Midbrain (tissue), 1 donor: ENCODE measurements around the gene WDR81.
"Not testable (repeated sequence)": the region's sequence is repeated elsewhere in the genome, so short reads cannot be mapped to it uniquely, and the experiment has no call there.

Experiments used
- DNase-seq: peaks from one replicate; lab custom pipeline; 2025; lab: John Stamatoyannopoulos, UW

WDR81 gene

DNA sequence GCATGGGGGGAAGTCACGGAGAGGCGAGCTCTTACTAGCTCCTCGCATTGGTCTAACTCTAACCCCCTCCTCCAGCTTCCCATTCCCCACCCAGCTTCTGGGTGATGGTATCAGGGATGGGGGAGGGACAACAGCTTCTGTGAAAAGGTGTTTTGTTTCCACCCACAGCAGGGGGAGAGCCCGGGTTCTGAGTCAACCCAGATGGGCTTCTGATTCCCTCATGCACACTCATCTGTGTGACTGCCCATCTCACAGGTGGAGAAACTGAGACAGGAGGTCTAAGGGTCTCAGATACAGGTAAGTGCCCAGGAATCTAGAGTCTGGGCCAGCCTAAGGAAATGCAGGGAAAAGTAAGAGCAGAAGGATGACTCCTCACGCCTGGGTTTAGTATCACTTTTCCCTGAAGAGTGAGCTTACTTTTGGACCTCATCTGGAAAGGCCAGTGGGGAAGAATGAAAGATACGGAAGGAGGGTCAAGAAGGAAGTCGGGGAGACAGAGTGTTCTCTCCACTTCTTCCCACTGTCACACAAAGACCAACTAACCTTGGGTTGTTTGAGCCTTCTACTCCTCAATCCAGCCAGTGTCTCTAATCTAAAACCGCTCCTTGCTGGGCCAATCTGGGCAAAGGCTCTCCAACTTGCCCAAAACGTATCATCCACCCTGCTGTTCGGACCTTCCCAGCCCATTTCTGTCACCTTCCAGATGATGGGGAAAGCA, 11.2 kb upstream of the WDR81 start:
- DNase-seq, result no peak

DNA sequence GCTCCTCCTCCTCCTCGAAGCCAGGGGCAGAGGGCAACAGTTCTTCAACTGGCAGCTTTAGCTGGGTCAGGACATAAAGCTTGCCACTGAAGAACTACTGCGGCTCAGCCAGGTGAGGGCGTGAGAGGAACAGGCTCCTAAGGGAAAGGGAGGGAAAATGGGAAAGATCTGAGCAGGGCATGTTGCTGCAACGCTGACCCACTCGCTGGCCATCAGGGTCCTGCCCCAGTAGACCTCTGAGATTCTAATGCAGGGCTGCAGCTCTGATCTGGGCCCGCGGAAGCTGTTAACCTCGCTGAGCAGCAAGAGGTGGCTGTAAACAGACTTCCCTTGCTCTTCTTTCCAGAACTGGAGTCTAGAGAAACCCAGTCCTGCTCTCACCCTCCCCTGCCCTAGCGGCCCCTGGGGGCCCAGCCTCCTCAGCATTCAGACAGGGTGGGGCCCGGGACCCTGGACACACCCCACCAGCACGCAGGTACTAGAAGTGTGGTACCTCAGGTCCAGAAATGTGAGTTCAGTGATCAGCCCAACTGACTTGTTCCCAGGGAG, 10.6 kb upstream of the WDR81 start:
- DNase-seq, result no peak

GRCh38 chr17:1714427-1714979, 10.0 kb upstream of the WDR81 start:
- peak; percentile 71 for DNase-seq

- DNase-seq, result no peak
Measured at GRCh38 chr17:1714980-1715802, 9.3 kb upstream of the WDR81 start.

GRCh38 chr17:1715803-1716075, 8.8 kb upstream of the WDR81 start:
- DNase-seq, result no peak

DNA sequence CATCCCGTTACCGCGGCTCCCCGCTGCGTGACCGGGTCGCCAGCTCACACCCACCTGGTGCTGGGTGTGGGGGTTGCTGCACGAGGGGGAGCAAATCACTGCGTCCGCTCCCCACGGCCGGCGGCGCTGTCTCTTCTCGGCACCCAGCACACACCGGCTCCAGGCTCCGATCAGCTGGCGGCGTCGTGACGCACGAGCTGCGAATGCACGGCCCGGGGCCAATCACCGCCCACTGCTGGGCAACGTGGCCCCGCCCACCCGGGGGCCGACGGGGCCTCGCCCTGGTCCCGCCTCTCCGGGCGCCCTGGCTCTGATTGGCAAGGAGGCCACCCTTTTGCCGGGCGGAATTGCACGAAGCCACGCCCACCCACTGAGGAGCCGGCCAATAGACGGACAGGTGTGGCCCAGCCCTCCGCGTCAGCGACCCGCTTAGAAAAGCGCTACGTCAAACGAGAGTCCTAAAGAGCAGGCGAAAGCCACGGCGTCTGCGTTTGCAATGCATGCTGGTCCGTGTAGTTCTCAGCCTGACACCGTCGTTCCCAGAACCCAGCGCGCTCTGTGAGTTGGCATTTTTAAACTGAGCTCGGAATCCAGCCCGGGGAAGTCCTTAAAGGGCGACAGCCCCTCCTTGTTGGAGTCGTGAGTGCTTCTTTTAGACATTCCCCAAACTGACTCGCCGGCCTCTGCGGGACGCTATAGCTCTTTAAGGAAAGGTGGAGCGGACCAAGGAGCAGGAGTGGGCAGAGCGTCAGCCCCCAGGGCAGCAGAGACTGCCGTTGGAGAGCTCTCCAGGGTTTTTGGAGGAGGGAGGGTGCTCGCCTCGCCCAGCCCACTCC, 8.2 kb upstream of the WDR81 start:
- DNase-seq, result peak; percentile 100

- peak; percentile 94 for DNase-seq
Measured at GRCh38 chr17:1716912-1717695, 7.4 kb upstream of the WDR81 start.

GRCh38 chr17:1718362-1719165, 5.9 kb upstream of the WDR81 start:
- DNase-seq, result no peak

DNA sequence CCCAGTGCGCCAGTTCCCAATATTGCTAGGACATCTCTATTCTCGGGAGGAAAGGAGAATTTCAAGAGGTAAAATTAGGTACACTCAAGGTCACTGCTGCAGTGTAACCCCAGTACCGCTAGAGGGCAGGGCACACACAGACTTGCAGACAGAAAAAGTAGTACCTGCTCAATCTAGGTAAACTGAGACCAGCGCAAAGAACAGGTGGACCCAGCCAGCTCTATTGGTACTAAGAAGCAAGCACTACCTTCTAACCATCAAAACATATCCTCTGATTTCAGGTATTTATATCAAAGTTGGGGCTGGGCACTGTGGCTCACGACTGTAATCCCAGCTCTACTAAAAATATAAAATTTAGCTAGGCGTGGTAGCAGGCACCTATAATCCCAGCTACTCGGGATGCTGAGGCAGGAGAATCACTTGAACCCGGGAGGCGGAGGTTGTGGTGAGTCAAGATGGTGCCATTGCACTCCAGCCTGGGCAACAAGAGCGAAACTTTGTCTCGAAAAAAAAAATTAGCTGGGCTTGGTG, 3.6 kb upstream of the WDR81 start:
- DNase-seq, result peak; percentile 29

DNA sequence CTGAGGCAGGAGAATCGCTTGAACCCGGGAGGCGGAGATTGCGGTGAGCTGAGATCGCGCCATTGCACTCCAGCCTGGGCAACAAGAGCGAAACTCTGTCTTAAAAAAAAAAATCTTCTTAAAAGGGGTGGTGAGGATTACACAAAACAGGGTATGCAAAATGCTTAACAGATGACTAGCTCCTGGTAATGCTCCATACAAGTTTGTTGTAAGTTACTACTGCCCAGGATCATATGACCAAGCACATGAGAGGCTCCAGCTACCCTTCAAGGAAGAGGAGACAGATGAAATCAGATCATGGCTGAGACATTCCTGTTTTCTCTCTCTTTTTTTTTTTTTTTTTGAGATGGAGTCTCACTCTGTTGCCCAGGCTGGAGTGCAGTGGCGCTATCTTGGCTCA, 2.5 kb upstream of the WDR81 start:
- not testable (repeated sequence) for DNase-seq

DNA sequence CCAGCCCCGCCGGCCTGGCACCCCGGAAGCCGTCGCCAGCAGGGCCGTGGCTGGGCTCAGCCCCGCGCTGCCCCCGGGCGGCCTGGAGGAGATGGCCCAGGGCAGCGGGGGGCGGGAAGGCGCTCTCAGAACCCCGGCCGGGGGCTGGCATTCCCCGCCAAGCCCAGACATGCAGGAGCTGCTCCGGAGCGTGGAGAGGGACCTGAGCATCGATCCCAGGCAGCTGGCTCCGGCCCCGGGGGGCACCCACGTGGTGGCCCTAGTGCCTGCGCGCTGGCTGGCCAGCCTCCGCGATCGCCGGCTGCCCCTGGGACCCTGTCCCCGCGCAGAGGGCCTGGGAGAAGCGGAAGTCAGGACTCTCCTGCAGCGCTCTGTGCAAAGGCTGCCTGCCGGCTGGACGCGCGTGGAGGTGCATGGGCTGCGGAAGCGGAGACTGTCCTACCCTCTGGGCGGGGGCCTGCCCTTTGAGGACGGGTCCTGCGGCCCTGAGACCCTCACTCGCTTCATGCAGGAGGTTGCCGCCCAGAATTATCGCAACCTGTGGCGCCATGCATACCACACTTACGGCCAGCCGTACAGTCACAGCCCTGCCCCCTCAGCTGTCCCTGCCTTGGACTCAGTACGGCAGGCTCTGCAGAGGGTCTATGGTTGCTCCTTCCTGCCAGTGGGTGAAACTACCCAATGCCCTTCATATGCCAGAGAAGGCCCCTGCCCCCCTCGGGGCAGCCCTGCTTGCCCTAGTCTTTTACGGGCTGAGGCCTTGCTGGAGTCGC, 551 bp downstream of the WDR81 start:
- DNase-seq, result no peak

GRCh38 chr17:1725642-1726511, 1.4 kb downstream of the WDR81 start:
- no peak for DNase-seq

DNA sequence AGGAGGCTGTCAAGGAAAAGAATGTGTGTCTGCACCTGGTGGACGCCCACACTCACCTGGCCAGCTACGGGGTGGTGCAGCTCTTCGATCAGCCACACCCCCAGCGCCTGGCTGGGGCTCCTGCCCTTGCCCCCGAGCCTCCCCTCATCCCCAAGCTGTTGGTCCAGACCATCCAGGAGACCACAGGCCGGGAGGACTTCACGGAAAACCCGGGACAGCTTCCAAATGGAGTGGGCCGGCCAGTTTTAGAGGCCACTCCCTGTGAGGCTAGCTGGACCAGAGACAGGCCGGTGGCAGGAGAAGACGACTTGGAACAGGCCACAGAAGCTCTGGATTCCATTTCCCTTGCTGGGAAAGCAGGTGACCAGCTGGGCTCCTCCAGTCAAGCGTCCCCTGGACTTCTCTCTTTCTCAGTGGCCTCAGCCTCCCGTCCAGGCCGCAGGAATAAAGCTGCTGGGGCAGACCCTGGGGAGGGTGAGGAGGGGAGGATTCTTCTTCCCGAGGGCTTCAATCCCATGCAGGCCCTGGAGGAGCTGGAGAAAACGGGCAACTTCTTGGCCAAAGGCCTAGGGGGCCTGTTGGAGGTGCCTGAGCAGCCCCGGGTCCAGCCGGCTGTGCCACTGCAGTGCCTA, 2.2 kb downstream of the WDR81 start:
- no peak for DNase-seq

- DNase-seq, result no peak
Measured at GRCh38 chr17:1727258-1727789, 2.8 kb downstream of the WDR81 start.

DNA sequence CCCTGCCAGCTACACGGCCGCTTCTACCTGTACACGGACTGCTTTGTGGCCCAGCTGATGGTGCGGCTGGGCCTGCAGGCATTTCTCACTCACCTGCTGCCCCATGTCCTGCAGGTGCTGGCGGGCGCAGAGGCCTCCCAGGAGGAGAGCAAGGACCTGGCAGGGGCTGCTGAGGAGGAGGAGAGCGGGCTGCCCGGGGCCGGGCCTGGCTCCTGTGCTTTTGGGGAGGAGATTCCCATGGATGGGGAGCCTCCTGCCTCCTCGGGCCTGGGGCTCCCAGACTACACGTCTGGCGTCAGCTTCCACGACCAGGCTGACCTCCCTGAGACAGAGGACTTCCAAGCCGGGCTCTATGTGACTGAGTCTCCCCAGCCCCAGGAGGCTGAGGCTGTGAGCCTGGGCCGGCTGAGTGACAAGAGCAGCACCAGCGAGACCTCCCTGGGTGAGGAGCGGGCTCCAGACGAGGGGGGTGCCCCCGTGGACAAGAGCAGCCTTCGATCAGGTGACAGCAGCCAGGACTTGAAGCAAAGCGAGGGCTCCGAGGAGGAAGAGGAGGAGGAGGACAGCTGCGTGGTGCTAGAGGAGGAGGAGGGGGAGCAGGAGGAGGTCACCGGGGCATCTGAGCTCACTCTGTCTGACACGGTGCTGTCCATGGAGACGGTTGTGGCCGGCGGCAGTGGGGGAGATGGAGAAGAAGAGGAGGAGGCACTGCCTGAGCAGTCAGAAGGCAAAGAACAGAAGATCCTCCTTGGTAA, 3.5 kb downstream of the WDR81 start:
- DNase-seq, result no peak

DNA sequence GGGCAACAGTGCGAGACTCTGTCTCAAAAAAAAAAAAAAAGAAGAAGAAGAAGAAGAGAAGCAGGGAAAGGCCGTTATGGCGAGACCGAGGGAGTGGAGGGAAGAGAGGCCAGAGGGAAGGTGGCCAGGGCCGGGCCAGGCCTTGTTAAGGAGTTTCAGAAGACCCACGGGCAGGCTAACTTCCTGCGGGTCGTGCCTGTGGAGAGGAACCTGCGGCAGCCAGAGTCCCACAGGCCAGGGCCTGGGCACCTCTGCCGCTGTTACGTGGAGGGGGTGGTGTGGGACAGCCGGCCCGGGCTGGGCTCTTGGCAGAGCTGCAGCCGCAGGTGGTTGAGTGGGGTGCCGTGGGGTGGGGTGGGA, 5.4 kb downstream of the WDR81 start:
- DNase-seq, result no peak
